ENCODE data around the gene LYPD3.
"Not testable (repeated sequence)": the region's sequence is repeated elsewhere in the genome, so short reads cannot be mapped to it uniquely, and the experiment has no call there.

The LYPD3 gene

GRCh38 chr19:43465468-43466120 lies at the start of gene LYPD3:
TSS of gene LYPD3 (minus strand) at chr19:43465608. CDS start at chr19:43465571, 37 bp downstream.
- DNase-seq: no peak

- not testable (repeated sequence) for DNase-seq
These were observed 47.0 kb upstream of the LYPD3 start for GRCh38 chr19:43512399-43512798.

- DNase-seq: no peak
These were observed 45.9 kb upstream of the LYPD3 start for GRCh38 chr19:43511324-43511723.

- DNase-seq: no peak
These were observed 45.3 kb upstream of the LYPD3 start for GRCh38 chr19:43510713-43511112.

- no peak for DNase-seq
These were observed 42.5 kb upstream of the LYPD3 start for GRCh38 chr19:43507880-43508279.

GRCh38 chr19:43506629-43507028 lies 41.2 kb upstream of the LYPD3 start:
- DNase-seq: no peak

GRCh38 chr19:43505941-43506340 lies 40.5 kb upstream of the LYPD3 start:
- no peak for DNase-seq

GRCh38 chr19:43505186-43505456 lies 39.7 kb upstream of the LYPD3 start:
- no peak for DNase-seq

GRCh38 chr19:43504426-43505185 lies 39.2 kb upstream of the LYPD3 start, which contains the start of gene PHLDB3:
TSS of gene PHLDB3 (minus strand) at chr19:43504746. CDS start at chr19:43504118, 628 bp downstream.
- no peak for DNase-seq

GRCh38 chr19:43503501-43504425 lies 38.4 kb upstream of the LYPD3 start:
- DNase-seq: peak; percentile 67

- DNase-seq: no peak
These were observed 37.1 kb upstream of the LYPD3 start for GRCh38 chr19:43502419-43502976.

GRCh38 chr19:43501661-43502418 lies 36.4 kb upstream of the LYPD3 start:
- DNase-seq: no peak

- DNase-seq: no peak
These were observed 33.6 kb upstream of the LYPD3 start for GRCh38 chr19:43499042-43499441.

GRCh38 chr19:43498233-43498842 lies 32.9 kb upstream of the LYPD3 start:
- no peak for DNase-seq

GRCh38 chr19:43496960-43497359 lies 31.6 kb upstream of the LYPD3 start:
- no peak for DNase-seq

GRCh38 chr19:43495082-43495481 lies 29.7 kb upstream of the LYPD3 start:
- no peak for DNase-seq

GRCh38 chr19:43490759-43491158 lies 25.4 kb upstream of the LYPD3 start:
- no peak for DNase-seq

GRCh38 chr19:43489979-43490599 lies 24.7 kb upstream of the LYPD3 start:
- DNase-seq: no peak

GRCh38 chr19:43489310-43489709 lies 23.9 kb upstream of the LYPD3 start:
- DNase-seq: no peak

GRCh38 chr19:43488179-43488578 lies 22.8 kb upstream of the LYPD3 start:
- DNase-seq: no peak

GRCh38 chr19:43486412-43486811 lies 21.0 kb upstream of the LYPD3 start:
- DNase-seq: no peak

All from GOT3 (cell line).